WTC11 (cell line): ENCODE results near the gene UVRAG. TPM values are rescaled to one million over a fixed set of nuclear protein-coding genes. Genes with fewer than 3 reads are reported as not detected.

ENCODE experiments used
- ATAC-seq: fragments of 200-7000 bp; cut with Tn5 transposase; 2 replicates; pipeline ENCODE4 v1.10.0; 2021; ENCODE audit warnings: mild to moderate bottlenecking, moderate library complexity
- CTCF ChIA-PET: fragments of 300-600 bp; sonication (Branson Sonifier 250); formaldehyde crosslinking; loops from one replicate; lab custom pipeline; 2021; ENCODE audit warnings: antibody characterized with exemption; lab: Charles Lee
- POLR2A ChIA-PET: fragments of 350-600 bp; sonication (Branson Sonifier 250); formaldehyde crosslinking; loops from one replicate; lab custom pipeline; 2021; ENCODE audit warnings: antibody characterized with exemption; lab: Charles Lee
- DNase-seq: peaks from one replicate; pipeline ENCODE4 v3.0.0; 2021; ENCODE audit warnings: low spot score
- H3K27ac Mint-ChIP-seq: 2 replicates; pipeline ENCODE4 v1.8.0; 2021; ENCODE audit warnings: mixed read lengths
- H3K27me3 Mint-ChIP-seq: 2 replicates; pipeline ENCODE4 v1.8.0; 2021; ENCODE audit warnings: low read depth, mild to moderate bottlenecking, moderate library complexity, mixed read lengths
- H3K36me3 Mint-ChIP-seq: 2 replicates; pipeline ENCODE4 v1.8.0; 2021; ENCODE audit warnings: mixed read lengths
- H3K4me1 Mint-ChIP-seq: 2 replicates; pipeline ENCODE4 v1.8.0; 2022; ENCODE audit warnings: mixed read lengths
- H3K4me3 Mint-ChIP-seq: 2 replicates; pipeline ENCODE4 v1.8.0; 2021; ENCODE audit warnings: mild to moderate bottlenecking, moderate library complexity, mixed read lengths
- H3K9me3 Mint-ChIP-seq: 2 replicates; pipeline ENCODE4 v1.8.0; 2021; ENCODE audit warnings: mixed read lengths
- AFF4 ChIP-seq: sonication (generic); formaldehyde crosslinking; IDR thresholded peaks from 2 replicates; pipeline ENCODE4 v1.8.1; 2023; ENCODE audit warnings: mild to moderate bottlenecking, missing genetic modification reagents, borderline replicate concordance
- ARID4B ChIP-seq: sonication (generic); formaldehyde crosslinking; IDR thresholded peaks from 2 replicates; pipeline ENCODE4 v1.8.0; 2023; ENCODE audit warnings: missing genetic modification reagents, mild to moderate bottlenecking, borderline replicate concordance
- ATF2 ChIP-seq: sonication (generic); formaldehyde crosslinking; IDR thresholded peaks from 2 replicates; pipeline ENCODE4 v1.8.1; 2022; ENCODE audit warnings: low read depth, missing genetic modification reagents, borderline replicate concordance
- CDX4 ChIP-seq: fragments of 250-450 bp; sonication (Bioruptor Pico); IDR thresholded peaks from 2 replicates; pipeline ENCODE4 v1.9.0; 2021; ENCODE audit warnings: moderate library complexity, mild to moderate bottlenecking, inconsistent platforms, borderline replicate concordance
- GRHL2 ChIP-seq: fragments of 250-450 bp; sonication (Bioruptor Pico); IDR thresholded peaks from 2 replicates; pipeline ENCODE4 v1.8.0; 2022; ENCODE audit warnings: mild to moderate bottlenecking, moderate library complexity; ENCODE audit not compliant: insufficient replicate concordance, severe bottlenecking
- HMGXB4 ChIP-seq: sonication (generic); formaldehyde crosslinking; IDR thresholded peaks from 2 replicates; pipeline ENCODE4 v1.8.1; 2023; ENCODE audit warnings: mild to moderate bottlenecking, moderate library complexity, missing genetic modification reagents
- JAZF1 ChIP-seq: fragments of 250-450 bp; sonication (Bioruptor Pico); IDR thresholded peaks from 2 replicates; pipeline ENCODE4 v1.9.0; 2021; ENCODE audit warnings: moderate library complexity, mild to moderate bottlenecking, inconsistent platforms
- NFATC4 ChIP-seq: fragments of 250-450 bp; sonication (Bioruptor Pico); IDR thresholded peaks from 2 replicates; pipeline ENCODE4 v1.9.0; 2021; ENCODE audit warnings: mild to moderate bottlenecking
- SMAD4 ChIP-seq: sonication (generic); formaldehyde crosslinking; IDR thresholded peaks from 2 replicates; pipeline ENCODE4 v1.8.0; 2022; ENCODE audit warnings: mild to moderate bottlenecking, missing genetic modification reagents
- STAT6 ChIP-seq: sonication (generic); formaldehyde crosslinking; conservative IDR thresholded peaks from 2 replicates; pipeline ENCODE4 v1.8.1; 2023; ENCODE audit warnings: mild to moderate bottlenecking, low read depth, missing genetic modification reagents, moderate library complexity
- USF2 ChIP-seq: sonication (generic); formaldehyde crosslinking; IDR thresholded peaks from 2 replicates; pipeline ENCODE4 v1.8.1; 2023; ENCODE audit warnings: mild to moderate bottlenecking, missing genetic modification reagents, moderate library complexity
- ZNF121 ChIP-seq: sonication (generic); formaldehyde crosslinking; IDR thresholded peaks from 2 replicates; pipeline ENCODE4 v1.8.0; 2023; ENCODE audit warnings: missing genetic modification reagents
- total RNA-seq: library from RNA; stranded (reverse); gene quantifications from 3 replicates; pipeline ENCODE4 v1.2.3, GENCODE V29; 2021

Gene UVRAG
- total RNA-seq, 1 experiment from 2014 or later = 14.5 TPM

GRCh38 chr11:76105637-76106036 lies 290.6 kb downstream of the UVRAG start (continued):
- TF ChIP-seq CDX4 (CRISPR knock-in tag) (no peak), USF2 (CRISPR knock-in tag) (no peak), STAT6 (CRISPR knock-in tag) (no peak), GRHL2 (no peak)

- ATAC-seq = no peak
- H3K9me3 Mint-ChIP-seq = no peaks in the 10 kb centered on the region; the same call in 1 of the 2 replicates
- POLR2A ChIA-PET = no interaction called here
Measured at GRCh38 chr11:76107971-76108370, 293.0 kb downstream of the UVRAG start.

GRCh38 chr11:76114238-76114637 lies 299.2 kb downstream of the UVRAG start:
- DNase-seq = no peak
- CTCF ChIA-PET = no interaction called here
- no peak for TF ChIP-seq SMAD4 (CRISPR knock-in tag)
- TF ChIP-seq AFF4 (CRISPR knock-in tag) = no peak
- no peak for TF ChIP-seq ARID4B
- no peak for TF ChIP-seq ZNF121 (CRISPR knock-in tag)

More at GRCh38 chr11:76107971-76108370, 293.0 kb downstream of the UVRAG start:
- Mint-ChIP-seq H3K27ac (no peak overlapping the region), H3K4me3 (no peak overlapping the region), H3K4me1 (no peaks in the 10 kb centered on the region), H3K27me3 (no peaks in the 10 kb centered on the region), H3K36me3 (no peaks in the 10 kb centered on the region)
- DNase-seq = no peak
- CTCF ChIA-PET = interaction anchor here (0.7 kb wide), 1 partner anchor 39 kb away, joined by 3 read pairs; no protein-coding TSS in a partner anchor
- TF ChIP-seq GRHL2 (no peak), JAZF1 (no peak), HMGXB4 (no peak), ATF2 (CRISPR knock-in tag) (no peak), NFATC4 (no peak)

More at GRCh38 chr11:76114238-76114637, 299.2 kb downstream of the UVRAG start:
- no peaks in the 10 kb centered on the region for H3K4me1 Mint-ChIP-seq
- H3K27ac Mint-ChIP-seq = no peak overlapping the region
- no peaks in the 10 kb centered on the region for H3K27me3 Mint-ChIP-seq
- no peaks in the 10 kb centered on the region for H3K36me3 Mint-ChIP-seq
- no peak overlapping the region for H3K4me3 Mint-ChIP-seq
- no peaks in the 10 kb centered on the region for H3K9me3 Mint-ChIP-seq
- POLR2A ChIA-PET = no interaction called here
- no peak for ATAC-seq
